Liver (tissue), 9 donors: ENCODE results near the gene RHOV. TPM values are rescaled to one million over a fixed set of nuclear protein-coding genes. Genes with fewer than 3 reads are reported as not detected.

Experiments used
- DNase-seq: peaks from one replicate; pipeline ENCODE4 v3.0.0-alpha.2; 2017; ENCODE audit warnings: low spot score
- H3K27ac ChIP-seq, 2 donors: one replicate each; pipeline ENCODE4 v1.7.0; 2013; ENCODE audit warnings: inconsistent platforms in 2 of 2, low read length in 2 of 2, control low read depth in 1 of 2, low read depth in 1 of 2, mild to moderate bottlenecking in 1 of 2
- H3K27me3 ChIP-seq, 4 donors: one replicate each; pipeline versions ENCODE4 v1.6.1 to v1.7.0; 2013; ENCODE audit warnings: low read length in 3 of 4, inconsistent platforms in 1 of 4, mild to moderate bottlenecking in 1 of 4, moderate library complexity in 1 of 4; ENCODE audit not compliant: control insufficient read depth in 4 of 4, insufficient read depth in 4 of 4
- H3K36me3 ChIP-seq, 4 donors: one replicate each; pipeline versions ENCODE4 v1.6.1 to v1.7.0; 2013; ENCODE audit warnings: low read length in 3 of 4, mild to moderate bottlenecking in 3 of 4, low read depth in 1 of 4, moderate library complexity in 1 of 4; ENCODE audit not compliant: control insufficient read depth in 4 of 4, insufficient read depth in 3 of 4
- H3K4me1 ChIP-seq, 4 donors: one replicate each; pipeline versions ENCODE4 v1.6.1 to v1.7.0; 2013; ENCODE audit warnings: low read length in 3 of 4, mild to moderate bottlenecking in 3 of 4, moderate library complexity in 1 of 4; ENCODE audit not compliant: control insufficient read depth in 4 of 4, insufficient read depth in 4 of 4
- H3K4me3 ChIP-seq, 3 donors: one replicate each; pipeline versions ENCODE4 v1.6.1 to v1.7.0; 2013; ENCODE audit warnings: low read length in 3 of 3, control low read depth in 1 of 3, low read depth in 1 of 3, mild to moderate bottlenecking in 1 of 3
- H3K9ac ChIP-seq, 2 donors: one replicate each; pipeline ENCODE4 v1.7.0; 2013; ENCODE audit warnings: low read length in 2 of 2, mild to moderate bottlenecking in 2 of 2, moderate library complexity in 2 of 2, control low read depth in 1 of 2, low read depth in 1 of 2
- H3K9me3 ChIP-seq, 4 donors: one replicate each; pipeline versions ENCODE4 v1.6.1 to v1.7.0; 2013; ENCODE audit warnings: low read length in 3 of 4; ENCODE audit not compliant: control insufficient read depth in 4 of 4
- EGR1 ChIP-seq, 2 donors: IDR thresholded peaks; 2 replicates each; pipeline ENCODE4 v1.6.1; 2016 to 2018; ENCODE audit warnings: antibody characterized with exemption in 2 of 2, low read depth in 2 of 2
- FOXA1 ChIP-seq: IDR thresholded peaks from 2 replicates; pipeline ENCODE4 v1.6.1; 2016; ENCODE audit warnings: antibody characterized with exemption
- FOXA2 ChIP-seq: IDR thresholded peaks from 2 replicates; pipeline ENCODE4 v1.6.1; 2016; ENCODE audit warnings: antibody characterized with exemption
- HNF4A ChIP-seq, 2 donors: conservative IDR thresholded peaks; 2 replicates each; pipeline ENCODE4 v1.6.1; 2016; ENCODE audit warnings: antibody characterized with exemption in 2 of 2, mild to moderate bottlenecking in 2 of 2
- JUND ChIP-seq, 2 donors: IDR thresholded peaks; 2 replicates each; pipeline ENCODE4 v1.6.1; 2016; ENCODE audit warnings: antibody characterized with exemption in 2 of 2
- MAX ChIP-seq: IDR thresholded peaks from 2 replicates; pipeline ENCODE4 v1.6.1; 2016; ENCODE audit warnings: antibody characterized with exemption
- NR2F2 ChIP-seq: IDR thresholded peaks from 2 replicates; pipeline ENCODE4 v1.6.1; 2016; ENCODE audit warnings: antibody characterized with exemption
- RAD21 ChIP-seq, 2 donors: IDR thresholded peaks; 2 replicates each; pipeline ENCODE4 v1.6.1; 2016; ENCODE audit warnings: antibody characterized with exemption in 2 of 2, mild to moderate bottlenecking in 2 of 2
- RXRA ChIP-seq, 2 donors: IDR thresholded peaks; 2 replicates each; pipeline ENCODE4 v1.6.1; 2017 to 2018; ENCODE audit warnings: antibody characterized with exemption in 2 of 2, mild to moderate bottlenecking in 1 of 2
- SP1 ChIP-seq: IDR thresholded peaks from 2 replicates; pipeline ENCODE4 v1.6.1; 2018; ENCODE audit warnings: antibody characterized with exemption, mild to moderate bottlenecking
- TAF1 ChIP-seq: conservative IDR thresholded peaks from 2 replicates; pipeline ENCODE4 v1.6.1; 2016; ENCODE audit warnings: antibody characterized with exemption, mild to moderate bottlenecking
- YY1 ChIP-seq: IDR thresholded peaks from 2 replicates; pipeline ENCODE4 v1.6.1; 2016; ENCODE audit warnings: antibody characterized with exemption, mild to moderate bottlenecking
- ZBTB33 ChIP-seq: IDR thresholded peaks from 2 replicates; pipeline ENCODE4 v1.6.1; 2016; ENCODE audit warnings: antibody characterized with exemption
- WGBS: extraction: QIAGEN DNeasy Blood & Tissue Kit; methylation state at CpG from one replicate; pipeline ENCODE4 v1.1.7; 2013; 5-methylcytosine and 5-hydroxymethylcytosine counted together
- polyA plus RNA-seq, 2 donors: library from polyadenylated mRNA; stranded (reverse) in 1 of 2; unstranded in 1 of 2; fragments of 200-250 nt in 1 of 2; fragments of >200 nt in 1 of 2; fragmentation: Nextera tagmentation in 1 of 2; extraction: Ambion mirVana in 1 of 2; gene quantifications; one replicate each; pipeline versions ENCODE4 v1.2.1 to v1.2.3, GENCODE V29; 2013 to 2015
- total RNA-seq, 2 donors: library from RNA; depleted of rRNA; stranded (reverse); fragments of >200 nt; gene quantifications; one replicate each; pipeline ENCODE4 v1.2.3, GENCODE V29; 2014
- TF ChIP-seq, protein P1 (sequence below): fragments of 150-350 bp; IDR thresholded peaks from 2 replicates; pipeline ENCODE4 v1.5.1; 2017; ENCODE audit warnings: improper control_type of control experiment, low read depth, low read length; ENCODE audit not compliant: missing input control
- TF ChIP-seq, protein P2 (sequence below): IDR thresholded peaks from 2 replicates; pipeline ENCODE4 v1.6.1; 2016; ENCODE audit warnings: antibody characterized with exemption, mild to moderate bottlenecking
- donor health status: healthy.
- donor health status: healthy.
- donor health status: healthy.
- donor health status: healthy.
- donor health status: healthy.

The RHOV gene
- total and polyA plus RNA-seq, 4 donors, result 0.05 TPM; not detected in 3

- whole genome bisulfite sequencing, result 25% methylated on average over 22 of the region's 22 CpGs
- Histone ChIP-seq H3K4me3 (no peak overlapping the region), H3K36me3 (peaks cover 0 to 12% (median 6%) of the 10 kb centered on the region in 4 donors), H3K27ac (peak overlapping the region; percentile 96), H3K9me3 (no peaks in the 10 kb centered on the region), H3K27me3 (no peaks in the 10 kb centered on the region), H3K9ac (peak overlapping the region in 1 of 2 donors; percentile 53), H3K4me1 (peaks cover 33 to 87% (median 76%) of the 10 kb centered on the region in 4 donors)
- no peak for DNase-seq
- TF ChIP-seq MAX, result peak; percentile 30
- peak in 1 of 2 donors; percentile 10 for TF ChIP-seq HNF4A (conservative IDR thresholded peaks at IDR 0.05)
- peak; percentile 29 to 32 for TF ChIP-seq EGR1 (IDR thresholded peaks at IDR 0.05; ENCODE audit: low read depth in 2 of 2)
- no peak for TF ChIP-seq ZBTB33
Observed at GRCh38 chr15:40906991-40907802, 33.2 kb upstream of the RHOV start.

DNA sequence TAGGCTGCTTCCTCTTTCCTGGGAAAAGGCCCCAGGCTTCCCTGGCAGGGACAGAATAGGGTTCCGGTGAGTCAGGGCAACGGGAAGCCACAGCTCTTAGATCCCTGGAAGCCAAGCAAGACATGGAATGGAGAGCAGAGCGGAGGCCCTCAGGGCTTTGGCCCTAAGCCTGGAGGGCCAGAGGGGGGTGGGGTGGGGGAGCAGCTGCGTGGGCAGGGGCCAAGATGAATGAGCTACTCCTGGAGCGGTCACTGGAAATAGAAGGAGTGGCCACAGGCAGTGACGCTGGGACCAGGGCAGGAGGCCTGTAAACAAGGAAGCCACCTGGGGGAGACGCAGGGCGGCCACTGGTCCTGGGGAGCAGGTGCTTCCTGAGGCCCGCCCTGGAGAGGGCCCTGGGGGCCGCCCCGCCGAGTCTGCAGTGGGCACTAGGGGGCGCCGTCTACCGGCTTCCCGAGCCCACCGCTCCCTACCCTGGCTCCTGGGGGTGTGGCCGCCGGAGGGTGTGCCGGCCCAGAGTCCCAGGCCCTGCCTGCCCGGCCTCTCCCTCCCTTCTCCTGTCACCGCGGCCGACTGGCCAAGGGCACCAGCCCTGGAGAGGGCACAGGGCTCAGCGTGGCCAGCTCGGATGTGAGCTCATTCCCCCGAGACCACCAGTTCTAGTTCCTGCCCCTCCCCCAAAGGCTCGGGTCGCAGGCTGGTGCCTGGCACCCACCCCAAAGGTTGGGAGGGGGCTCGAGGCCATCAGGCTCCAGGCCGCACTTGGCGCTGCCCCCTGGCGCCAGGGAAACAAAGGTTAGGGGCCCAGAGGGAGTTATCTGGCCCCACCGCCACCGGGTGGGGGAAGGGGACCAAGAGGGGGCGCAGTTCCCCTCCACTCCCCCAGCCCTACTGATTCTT lies 32.3 kb upstream of the RHOV start:
- peaks cover 0 to 14% (median 6%) of the 10 kb centered on the region in 4 donors for H3K36me3 ChIP-seq
- DNase-seq, result peak; percentile 87
- WGBS, result 3% methylated on average over 36 of the region's 36 CpGs
- H3K9me3 ChIP-seq, result no peaks in the 10 kb centered on the region
- H3K27me3 ChIP-seq, result no peaks in the 10 kb centered on the region
- H3K4me1 ChIP-seq, result peaks cover 32 to 78% (median 69%) of the 10 kb centered on the region in 4 donors
- H3K27ac ChIP-seq, result peak overlapping the region; percentile 96
- peak overlapping the region in 2 of 3 donors; percentile 24 to 42 for H3K4me3 ChIP-seq
- H3K9ac ChIP-seq, result peak overlapping the region; percentile 53 to 73
- peak; percentile 80 to 89 for TF ChIP-seq RAD21 (IDR thresholded peaks at IDR 0.05)
- TF ChIP-seq EGR1 (IDR thresholded peaks at IDR 0.05; ENCODE audit: low read depth in 2 of 2), result peak in 1 of 2 donors; percentile 71
- no peak for TF ChIP-seq JUND (IDR thresholded peaks at IDR 0.05)
- TF ChIP-seq HNF4A (conservative IDR thresholded peaks at IDR 0.05), result peak in 1 of 2 donors; percentile 2
- TF ChIP-seq SP1, result peak; percentile 21
- TF ChIP-seq FOXA1, result peak; percentile 10
- TF ChIP-seq FOXA2, result no peak
- TF ChIP-seq, protein P1, sequence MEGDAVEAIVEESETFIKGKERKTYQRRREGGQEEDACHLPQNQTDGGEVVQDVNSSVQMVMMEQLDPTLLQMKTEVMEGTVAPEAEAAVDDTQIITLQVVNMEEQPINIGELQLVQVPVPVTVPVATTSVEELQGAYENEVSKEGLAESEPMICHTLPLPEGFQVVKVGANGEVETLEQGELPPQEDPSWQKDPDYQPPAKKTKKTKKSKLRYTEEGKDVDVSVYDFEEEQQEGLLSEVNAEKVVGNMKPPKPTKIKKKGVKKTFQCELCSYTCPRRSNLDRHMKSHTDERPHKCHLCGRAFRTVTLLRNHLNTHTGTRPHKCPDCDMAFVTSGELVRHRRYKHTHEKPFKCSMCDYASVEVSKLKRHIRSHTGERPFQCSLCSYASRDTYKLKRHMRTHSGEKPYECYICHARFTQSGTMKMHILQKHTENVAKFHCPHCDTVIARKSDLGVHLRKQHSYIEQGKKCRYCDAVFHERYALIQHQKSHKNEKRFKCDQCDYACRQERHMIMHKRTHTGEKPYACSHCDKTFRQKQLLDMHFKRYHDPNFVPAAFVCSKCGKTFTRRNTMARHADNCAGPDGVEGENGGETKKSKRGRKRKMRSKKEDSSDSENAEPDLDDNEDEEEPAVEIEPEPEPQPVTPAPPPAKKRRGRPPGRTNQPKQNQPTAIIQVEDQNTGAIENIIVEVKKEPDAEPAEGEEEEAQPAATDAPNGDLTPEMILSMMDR, result peak; percentile 81
- TF ChIP-seq MAX, result peak; percentile 74
- TF ChIP-seq, protein P2, sequence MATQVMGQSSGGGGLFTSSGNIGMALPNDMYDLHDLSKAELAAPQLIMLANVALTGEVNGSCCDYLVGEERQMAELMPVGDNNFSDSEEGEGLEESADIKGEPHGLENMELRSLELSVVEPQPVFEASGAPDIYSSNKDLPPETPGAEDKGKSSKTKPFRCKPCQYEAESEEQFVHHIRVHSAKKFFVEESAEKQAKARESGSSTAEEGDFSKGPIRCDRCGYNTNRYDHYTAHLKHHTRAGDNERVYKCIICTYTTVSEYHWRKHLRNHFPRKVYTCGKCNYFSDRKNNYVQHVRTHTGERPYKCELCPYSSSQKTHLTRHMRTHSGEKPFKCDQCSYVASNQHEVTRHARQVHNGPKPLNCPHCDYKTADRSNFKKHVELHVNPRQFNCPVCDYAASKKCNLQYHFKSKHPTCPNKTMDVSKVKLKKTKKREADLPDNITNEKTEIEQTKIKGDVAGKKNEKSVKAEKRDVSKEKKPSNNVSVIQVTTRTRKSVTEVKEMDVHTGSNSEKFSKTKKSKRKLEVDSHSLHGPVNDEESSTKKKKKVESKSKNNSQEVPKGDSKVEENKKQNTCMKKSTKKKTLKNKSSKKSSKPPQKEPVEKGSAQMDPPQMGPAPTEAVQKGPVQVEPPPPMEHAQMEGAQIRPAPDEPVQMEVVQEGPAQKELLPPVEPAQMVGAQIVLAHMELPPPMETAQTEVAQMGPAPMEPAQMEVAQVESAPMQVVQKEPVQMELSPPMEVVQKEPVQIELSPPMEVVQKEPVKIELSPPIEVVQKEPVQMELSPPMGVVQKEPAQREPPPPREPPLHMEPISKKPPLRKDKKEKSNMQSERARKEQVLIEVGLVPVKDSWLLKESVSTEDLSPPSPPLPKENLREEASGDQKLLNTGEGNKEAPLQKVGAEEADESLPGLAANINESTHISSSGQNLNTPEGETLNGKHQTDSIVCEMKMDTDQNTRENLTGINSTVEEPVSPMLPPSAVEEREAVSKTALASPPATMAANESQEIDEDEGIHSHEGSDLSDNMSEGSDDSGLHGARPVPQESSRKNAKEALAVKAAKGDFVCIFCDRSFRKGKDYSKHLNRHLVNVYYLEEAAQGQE, result peak; percentile 15
- peak; percentile 64 for TF ChIP-seq NR2F2
- peak; percentile 48 for TF ChIP-seq YY1
- peak; percentile 9 to 43 for TF ChIP-seq RXRA (IDR thresholded peaks at IDR 0.05)
- no peak for TF ChIP-seq TAF1
